Stimulated activated CD8-positive, alpha-beta memory T cell treated with anti-CD3 and anti-CD28 coated beads, Interleukin-7, amount 100 ng/mL, for 48 hours (primary cell): ENCODE results near the gene MOBP.
"Not testable (repeated sequence)": the region's sequence is repeated elsewhere in the genome, so short reads cannot be mapped to it uniquely, and the experiment has no call there.

Experiments used
- DNase-seq, 2 donors: peaks; one replicate each; pipeline ENCODE4 v3.0.0-alpha.2; 2020; ENCODE audit warnings: low read depth in 1 of 2; ENCODE audit errors: extremely low read depth in 1 of 2

The MOBP gene, protein sequence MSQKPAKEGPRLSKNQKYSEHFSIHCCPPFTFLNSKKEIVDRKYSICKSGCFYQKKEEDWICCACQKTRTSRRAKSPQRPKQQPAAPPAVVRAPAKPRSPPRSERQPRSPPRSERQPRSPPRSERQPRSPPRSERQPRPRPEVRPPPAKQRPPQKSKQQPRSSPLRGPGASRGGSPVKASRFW

DNA sequence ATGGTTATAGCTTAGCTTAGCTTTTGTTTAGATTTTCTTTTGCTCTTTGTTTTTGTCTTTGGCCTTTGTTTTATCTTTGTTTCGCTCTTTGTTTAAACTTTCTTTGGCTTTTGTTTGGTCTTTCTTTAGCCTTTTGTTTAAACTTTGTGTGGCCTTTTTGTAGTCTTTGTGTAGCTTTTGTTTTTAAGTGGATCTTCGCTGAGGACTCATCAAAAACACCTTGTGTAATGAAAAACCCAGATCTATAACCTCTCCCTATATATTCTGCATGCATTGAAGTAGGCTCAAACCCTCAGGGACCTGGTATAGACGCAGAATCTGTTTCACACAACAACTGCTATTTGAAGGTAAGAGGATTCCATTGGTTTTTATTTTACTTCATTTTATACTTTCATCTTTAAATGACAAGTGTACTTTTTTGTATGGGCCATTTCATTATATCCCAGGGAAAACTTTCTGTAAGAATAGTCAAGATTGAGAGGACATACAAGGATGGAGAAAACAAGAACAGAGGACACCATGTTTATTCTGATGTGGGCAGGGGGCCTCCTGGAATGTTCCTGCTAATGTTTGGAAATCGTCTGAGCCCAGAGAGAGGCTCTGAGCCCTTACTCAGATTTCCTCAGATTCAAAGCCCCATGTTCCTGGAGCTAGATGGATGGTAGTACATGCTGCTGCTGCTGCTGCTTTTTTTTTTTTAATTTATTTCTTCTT lies at the start of gene MOBP:
MOBP (plus strand) TSS at position 287 of the 714 bp plus-strand sequence. CDS start 34,390 bp downstream, outside the sequence.
- no peak for DNase-seq

DNA sequence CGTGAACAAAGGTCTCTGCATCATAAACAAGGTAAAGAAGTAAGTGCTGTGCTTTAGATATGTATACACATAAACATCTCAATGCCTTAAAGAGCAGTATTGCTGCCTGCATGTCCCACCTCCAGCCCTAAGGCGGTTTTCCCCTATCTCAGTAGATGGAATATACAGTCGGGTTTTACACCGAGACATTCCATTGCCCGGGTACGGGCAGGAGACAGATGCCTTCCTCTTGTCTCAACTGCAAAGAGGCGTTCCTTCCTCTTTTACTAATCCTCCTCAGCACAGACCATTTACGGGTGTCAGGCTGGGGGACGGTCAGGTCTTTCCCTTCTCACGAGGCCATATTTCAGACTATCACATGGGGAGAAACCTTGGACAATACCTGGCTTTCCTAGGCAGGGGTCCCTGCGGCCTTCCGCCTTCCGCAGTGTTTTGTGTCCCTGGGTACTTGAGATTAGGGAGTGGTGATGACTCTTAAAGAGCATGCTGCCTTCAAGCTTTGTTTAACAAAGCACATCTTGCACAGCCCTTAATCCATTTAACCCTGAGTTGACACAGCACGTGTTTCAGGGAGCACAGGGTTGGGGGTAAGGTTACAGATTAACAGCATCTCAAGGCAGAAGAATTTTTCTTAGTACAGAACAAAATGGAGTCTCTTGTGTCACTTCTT lies 48.8 kb upstream of the MOBP start:
- not testable (repeated sequence) for DNase-seq

DNA sequence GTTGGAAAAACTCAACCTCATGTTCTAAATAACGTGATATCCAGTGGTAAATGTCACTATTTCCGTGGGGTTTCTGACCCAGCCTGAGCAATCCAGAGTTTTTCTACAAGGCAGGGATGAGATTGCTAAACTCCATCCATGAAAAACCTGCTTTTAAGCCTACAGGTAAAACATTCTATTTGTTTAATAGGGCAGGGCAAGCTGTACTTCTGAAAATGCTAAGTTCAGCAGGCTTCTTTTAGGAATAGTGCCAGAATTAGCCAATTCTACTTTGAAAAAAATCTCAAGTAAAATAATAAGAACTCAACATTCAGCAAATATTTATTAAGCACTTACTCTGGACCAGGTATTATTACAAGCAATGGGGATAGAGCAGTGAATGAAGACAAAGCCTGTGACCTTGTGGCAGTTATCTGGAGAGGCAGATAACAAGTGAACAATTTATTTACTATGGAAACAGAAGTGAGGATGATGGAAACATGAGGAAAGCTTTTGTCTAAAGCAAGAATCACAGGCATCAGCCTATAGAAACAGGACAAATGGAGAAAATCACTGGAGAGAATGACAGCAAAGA lies 47.7 kb upstream of the MOBP start:
- no peak for DNase-seq

DNA sequence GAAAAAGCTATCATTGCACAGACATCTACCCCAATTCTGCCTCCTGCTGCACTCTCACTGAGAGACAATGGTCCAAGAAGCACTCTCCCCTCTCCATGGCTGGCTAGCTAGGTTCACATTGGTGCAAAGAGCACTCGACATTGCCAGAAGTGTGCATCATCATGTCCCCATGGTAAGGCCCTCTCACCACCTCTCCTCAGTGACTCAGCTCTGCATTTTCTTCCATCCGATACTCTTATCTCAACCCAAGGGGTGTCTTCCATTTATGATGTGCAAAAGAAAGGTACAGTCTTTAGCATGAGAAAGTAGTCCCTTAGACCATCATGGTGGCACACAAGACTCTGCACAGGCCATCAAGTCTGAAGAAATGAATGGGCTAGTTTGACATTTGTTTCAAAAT lies 46.9 kb upstream of the MOBP start:
- DNase-seq, result no peak

DNA sequence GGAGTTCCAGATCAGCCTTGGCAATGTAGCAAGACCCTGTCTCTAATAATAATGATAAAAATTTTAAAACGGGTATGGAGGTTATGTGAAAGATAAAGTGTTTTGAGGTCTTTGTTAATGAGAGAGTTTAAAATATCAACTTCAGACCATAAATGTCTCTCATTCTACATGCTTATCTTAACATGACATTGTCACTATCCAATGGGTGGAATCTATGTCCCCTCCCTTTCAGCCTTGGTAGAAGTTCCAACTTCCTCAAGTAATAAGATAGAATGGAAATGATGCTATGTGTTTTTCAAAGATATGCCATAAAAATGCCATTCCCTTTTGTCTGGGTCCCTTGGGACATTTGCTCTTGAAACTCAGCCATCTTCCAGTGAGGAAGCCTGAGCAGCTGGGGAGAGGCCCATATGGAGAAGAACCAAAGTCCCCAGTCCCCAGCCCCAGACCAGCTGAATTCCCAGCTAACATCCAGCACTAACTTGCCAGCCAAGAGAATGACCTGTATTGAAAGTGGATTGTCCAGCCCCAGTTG lies 44.0 kb upstream of the MOBP start:
- DNase-seq, result no peak

DNA sequence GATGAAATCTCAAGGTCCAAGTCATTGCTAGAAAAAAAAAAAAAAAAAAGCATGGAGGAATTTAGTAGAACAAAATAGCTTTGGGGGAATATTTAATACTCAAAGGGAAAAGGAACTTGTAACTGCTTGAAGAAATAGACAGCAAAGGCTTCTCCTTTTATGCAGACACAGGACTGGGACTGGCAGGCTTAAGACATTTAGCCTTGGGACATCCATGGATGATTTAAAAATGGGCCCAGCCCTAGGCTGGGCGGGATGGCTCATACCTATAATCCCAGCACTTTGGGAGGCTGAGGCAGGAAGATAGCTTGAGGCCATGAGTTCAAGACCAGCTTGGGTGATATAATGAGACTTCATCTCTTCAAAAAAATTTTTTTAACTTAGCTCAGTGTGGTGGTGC lies 41.2 kb upstream of the MOBP start:
- no peak for DNase-seq

DNA sequence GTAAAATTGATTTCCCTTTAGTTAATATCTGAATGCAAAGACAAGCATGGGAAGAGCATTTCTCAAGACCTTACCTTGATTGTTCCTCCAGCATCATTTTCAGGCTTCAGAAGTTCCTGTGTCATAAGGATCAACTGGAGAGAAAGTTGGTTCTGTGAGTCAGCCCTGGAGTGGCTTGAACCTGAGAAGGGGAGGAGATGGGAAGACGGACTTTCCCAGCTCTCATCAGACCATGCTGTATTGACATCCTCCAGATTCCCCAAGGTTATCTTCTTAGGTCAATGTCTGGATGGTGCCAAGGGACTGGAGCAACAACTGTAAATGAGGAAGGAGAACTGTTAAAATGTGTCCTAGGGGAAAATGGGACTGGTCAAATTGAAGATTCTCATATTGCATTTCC lies 40.0 kb upstream of the MOBP start:
- DNase-seq, result no peak

DNA sequence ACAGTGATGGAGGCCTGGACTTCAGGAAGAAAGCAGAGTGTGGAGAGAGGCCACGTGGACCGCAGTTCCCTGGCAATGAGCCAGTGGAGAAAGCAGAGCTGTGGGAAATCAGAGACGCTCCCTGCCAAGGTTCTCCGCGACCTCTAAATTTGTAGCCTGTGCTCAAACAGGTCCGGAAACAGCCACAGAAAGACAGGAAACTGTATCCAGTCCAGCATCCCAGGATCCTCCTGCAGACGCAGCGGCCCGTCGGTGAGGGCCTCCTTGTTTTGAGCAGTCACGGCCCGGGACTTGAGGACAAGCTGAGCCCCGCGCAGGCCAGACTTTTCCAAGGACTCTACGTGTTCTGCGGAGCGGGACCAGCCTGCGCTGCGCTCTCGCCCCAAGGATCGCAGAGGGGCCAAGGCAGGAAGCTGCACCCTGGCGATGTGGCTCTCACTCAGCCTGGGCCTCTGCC lies 38.7 kb upstream of the MOBP start:
- no peak for DNase-seq

DNA sequence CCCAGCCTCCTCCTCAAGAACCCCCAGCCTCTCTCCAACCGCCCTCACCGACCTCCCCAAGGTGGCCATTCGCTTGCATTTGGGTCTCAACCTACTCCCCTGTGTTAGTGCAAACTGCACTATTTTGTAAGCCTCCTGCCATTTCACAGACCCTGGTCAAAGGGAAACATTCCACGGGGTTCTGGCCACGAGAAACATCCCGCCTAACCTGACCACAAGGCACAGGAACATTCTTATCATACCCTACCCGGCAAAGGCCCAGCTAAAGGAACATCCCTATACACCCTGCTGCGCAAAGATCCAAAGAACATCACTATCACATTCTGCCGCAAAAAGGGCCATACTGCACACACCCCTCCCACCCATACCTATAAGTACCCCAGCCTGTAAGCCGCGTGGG lies 38.0 kb upstream of the MOBP start:
- DNase-seq, result no peak

DNA sequence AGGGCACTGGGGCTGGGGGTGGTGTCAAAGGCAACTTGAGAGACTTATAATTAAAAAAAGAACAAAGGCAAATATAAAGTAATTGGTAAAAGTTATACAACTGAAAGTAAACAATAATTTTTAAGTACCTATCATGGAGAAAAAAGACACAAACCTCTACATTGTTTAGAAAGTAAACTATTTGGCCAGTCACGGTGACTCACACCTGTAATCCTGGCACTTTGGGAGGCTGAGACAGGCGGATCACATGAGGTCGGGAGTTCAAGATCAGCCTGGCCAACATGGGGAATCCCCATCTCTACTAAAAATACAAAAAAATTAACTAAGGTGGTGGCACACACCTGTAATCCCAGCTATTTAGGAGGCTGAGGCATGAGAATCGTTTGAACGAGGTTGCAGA lies 35.1 kb upstream of the MOBP start:
- no peak for DNase-seq

DNA sequence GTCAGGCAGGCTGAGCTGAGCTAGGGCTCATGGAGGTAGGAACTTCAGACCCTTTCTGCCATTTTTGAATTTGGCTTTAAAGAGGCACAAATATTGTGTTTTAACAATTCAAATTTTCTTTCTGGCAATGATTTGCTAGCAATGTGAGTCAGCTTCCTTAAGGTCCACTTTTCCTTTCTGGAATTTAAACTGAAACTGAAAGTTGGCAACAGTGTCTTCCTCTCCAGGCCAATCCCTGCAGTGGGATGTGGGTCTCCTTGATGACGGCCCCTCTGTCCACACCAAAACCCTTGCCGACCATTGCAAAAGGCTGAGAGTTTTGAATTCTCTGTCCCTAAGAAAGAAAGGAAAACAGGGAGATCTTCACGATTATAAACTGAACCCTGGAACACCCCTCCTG lies 33.8 kb upstream of the MOBP start:
- no peak for DNase-seq

DNA sequence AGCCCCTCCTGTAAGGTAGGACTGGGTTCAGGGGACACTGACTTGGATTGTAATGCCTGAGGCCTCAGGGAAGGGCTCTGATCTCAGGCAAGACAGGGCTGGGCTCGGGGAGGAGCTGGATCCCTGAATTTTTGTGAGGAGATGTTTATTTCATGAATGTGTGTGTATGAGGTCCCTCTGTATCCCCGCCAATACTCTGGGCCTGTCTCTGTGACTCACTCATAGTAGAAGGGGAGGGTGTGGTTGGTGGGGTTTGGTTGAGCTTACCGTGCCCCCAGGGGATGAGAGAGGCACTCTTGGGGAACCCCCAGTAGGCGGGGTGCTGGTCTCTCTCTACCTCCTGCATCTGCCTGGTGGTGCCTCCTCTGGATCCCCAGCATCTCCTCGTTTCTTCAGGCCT lies 32.9 kb upstream of the MOBP start:
- DNase-seq, result no peak

DNA sequence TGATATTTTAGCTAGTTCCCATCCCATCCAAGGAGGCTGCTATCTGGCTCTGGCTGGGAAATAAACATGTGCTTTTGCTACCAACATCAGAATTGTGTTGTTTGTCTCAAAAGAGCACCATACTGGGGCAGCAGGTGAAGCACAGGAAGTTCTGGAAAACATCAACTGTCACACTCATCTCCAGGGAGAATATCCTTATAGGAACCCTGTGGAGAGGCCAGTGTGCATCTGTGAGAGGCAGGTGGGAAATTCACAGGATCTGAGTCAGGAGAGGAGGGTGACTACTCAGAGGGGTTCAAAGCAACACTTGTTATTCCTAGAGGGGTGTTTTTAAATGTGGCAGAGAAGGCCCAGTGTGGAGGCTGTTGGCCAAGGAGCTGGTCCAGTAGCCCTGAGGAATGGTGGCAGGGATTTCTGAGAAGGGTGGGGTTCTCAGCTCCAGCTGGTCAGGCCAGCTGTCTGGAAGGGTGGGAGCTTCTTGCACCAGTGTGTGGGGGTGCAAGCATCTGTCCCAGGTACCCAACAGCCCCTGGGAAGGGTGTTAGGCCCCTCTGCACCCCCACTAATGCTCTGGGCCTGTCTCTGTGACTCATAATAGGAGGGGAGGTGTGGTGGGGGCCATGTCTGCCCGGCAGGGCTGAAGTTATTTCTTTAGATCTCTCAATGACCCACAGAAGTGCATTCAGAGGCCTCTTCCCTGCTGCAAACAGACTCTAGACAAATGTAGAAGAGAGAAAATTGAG lies 32.3 kb upstream of the MOBP start:
- no peak for DNase-seq

DNA sequence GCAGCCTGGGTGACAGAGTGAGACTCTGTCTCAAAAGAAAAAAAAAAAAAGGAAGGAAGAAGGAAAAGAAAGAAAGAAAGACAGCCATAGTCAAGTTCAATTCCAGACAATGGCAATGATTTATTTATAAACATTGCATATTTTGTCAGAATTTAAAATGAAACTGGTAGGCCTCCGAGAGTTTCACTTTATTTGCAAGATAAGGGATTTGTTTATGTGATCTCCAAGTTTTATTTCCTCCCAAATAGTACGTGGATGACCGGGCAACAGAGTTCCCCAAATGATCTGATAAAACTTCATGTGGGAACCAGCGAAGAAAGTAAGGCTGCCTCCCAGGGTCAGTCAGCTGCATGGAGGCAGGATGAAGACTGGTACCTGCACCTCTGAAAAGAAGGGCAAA lies 28.6 kb upstream of the MOBP start:
- DNase-seq, result no peak

DNA sequence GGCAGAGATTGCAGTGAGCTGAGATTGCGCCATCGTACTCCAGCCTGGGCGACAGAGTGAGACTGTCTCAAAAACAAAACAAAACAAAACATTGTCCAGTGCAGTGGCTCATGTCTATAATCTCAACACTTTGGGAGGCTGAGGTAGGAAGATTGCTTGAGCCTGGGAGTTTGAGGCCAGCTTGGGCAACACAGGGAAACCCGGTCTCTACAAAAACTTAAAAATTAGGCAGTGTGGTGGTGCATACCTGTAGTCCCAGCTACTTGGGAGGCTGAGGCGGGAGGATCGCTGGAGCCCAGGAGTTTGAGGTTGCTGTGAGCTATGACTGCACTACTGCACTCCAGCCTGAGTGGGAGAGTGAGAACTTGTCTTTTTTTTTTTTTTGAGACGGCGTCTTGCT lies 27.2 kb upstream of the MOBP start:
- no peak for DNase-seq

DNA sequence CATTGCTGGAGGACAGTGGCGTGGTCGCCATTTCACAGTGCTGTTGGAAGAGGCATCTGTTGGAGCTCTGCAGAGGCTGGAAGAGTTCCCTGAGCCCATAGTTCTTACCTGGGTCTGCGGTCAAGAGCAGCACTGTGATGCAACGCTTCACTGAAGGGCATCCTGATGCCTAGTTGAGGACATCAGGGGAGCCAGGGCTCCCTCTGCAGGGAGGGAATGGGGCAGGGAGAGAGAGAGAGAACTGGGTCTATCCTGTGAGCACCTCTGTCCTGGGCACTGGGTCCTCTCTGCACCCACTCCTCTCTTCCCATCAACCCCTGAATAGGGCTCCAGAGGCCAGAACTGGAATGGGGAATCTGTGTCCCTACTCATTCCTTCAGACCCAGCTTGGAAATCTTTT lies 23.9 kb upstream of the MOBP start:
- DNase-seq, result no peak

DNA sequence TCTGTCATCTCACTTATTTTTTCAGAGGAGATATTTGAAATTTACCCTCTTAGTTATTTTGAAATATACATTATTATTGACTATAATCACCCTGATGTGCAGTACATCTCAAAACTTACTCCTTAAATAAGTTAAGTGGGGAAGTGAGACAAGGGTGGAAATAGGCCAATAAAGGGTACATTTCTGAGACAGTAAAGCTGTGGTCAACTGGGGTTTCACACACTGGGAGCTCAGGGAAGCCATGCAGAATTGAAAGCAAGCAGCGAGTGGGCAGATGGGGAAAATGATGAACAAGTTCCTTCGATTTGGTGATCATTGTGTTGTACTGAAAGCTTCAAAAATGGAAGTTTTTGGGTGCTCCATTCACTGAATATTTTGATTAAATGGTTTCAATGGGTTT lies 21.6 kb upstream of the MOBP start:
- DNase-seq, result no peak

DNA sequence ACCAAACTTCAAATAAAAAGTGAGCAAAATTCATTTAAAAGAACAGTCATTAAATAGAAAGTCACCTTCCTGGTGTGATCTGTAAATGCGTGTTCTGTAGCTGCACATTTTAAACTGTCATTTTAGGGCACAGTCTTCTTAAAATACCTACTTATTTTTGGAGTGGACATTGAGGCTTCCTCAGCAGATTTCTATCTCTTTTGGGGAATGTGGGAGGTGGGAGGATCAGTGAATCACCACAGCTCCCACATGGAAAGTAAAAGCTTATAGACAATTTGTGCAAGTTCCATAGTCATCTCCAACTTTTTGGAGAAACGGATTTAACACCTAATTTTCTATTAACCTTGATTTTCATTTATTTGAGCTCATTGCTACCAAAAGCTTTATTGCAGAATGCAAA lies 21.0 kb upstream of the MOBP start:
- DNase-seq, result no peak

DNA sequence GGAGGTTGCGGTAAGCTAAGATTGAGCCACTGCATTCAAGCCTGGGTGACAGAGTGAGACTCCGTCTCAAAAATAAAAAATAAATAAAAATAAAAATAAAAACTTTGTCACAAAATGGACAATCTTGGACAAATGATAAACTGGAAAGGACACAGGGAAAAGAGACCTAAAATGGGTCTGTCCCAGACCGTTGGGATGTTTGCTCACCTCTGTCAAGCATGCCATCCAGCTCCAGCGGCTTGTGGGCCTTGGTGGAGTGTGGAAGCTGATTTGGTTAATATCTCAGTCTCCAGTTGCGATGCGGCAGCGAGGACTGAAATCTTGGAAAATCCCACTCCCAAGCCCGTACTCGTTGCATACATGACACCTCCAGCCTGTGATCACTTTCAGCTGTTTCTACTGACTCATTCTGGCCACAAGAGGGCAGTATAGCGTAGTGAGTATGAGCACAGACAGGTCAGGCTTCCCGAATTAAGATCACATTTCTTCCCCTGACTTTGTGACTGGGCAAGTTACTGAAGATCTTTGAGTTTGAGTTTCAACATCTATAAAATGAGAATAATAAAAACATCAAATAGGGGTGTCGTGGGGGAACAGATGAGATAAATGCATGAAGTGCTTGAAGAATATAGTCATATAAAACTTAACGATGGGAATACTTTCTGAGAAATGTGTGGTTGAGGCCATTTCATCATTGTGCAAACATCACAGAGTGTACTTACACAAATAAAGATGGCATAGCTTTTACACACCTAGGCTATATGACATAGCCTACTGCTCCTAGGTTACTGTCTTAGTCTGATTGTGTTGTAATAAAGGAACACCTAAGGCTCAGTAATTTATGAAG lies 19.6 kb upstream of the MOBP start:
- peak; percentile 10 to 38 for DNase-seq
